Endothelial cell (in vitro differentiated cells): ENCODE results near the gene APBA2. TPM values are rescaled to one million over a fixed set of nuclear protein-coding genes. Genes with fewer than 3 reads are reported as not detected.

Experiments
- DNase-seq: peaks from one replicate; pipeline ENCODE4 v3.0.0; 2021; ENCODE audit warnings: low spot score
- H3K27ac Mint-ChIP-seq: one replicate; pipeline ENCODE4 v1.8.0; 2021; ENCODE audit warnings: mixed read lengths, inconsistent platforms; ENCODE audit not compliant: unreplicated experiment
- H3K27me3 Mint-ChIP-seq: one replicate; pipeline ENCODE4 v1.8.0; 2021; ENCODE audit warnings: mild to moderate bottlenecking, moderate library complexity, mixed read lengths, inconsistent platforms; ENCODE audit not compliant: unreplicated experiment
- H3K36me3 Mint-ChIP-seq: one replicate; pipeline ENCODE4 v1.8.0; 2021; ENCODE audit warnings: mild to moderate bottlenecking, low read depth, mixed read lengths, inconsistent platforms; ENCODE audit not compliant: unreplicated experiment
- H3K4me1 Mint-ChIP-seq: one replicate; pipeline ENCODE4 v1.8.0; 2021; ENCODE audit warnings: mild to moderate bottlenecking, mixed read lengths, inconsistent platforms; ENCODE audit not compliant: unreplicated experiment
- H3K4me3 Mint-ChIP-seq: one replicate; pipeline ENCODE4 v1.8.0; 2021; ENCODE audit warnings: mild to moderate bottlenecking, mixed read lengths, inconsistent platforms; ENCODE audit not compliant: unreplicated experiment
- H3K9me3 Mint-ChIP-seq: one replicate; pipeline ENCODE4 v1.8.0; 2021; ENCODE audit warnings: mixed read lengths, inconsistent platforms; ENCODE audit not compliant: unreplicated experiment
- total RNA-seq: library from RNA; stranded (reverse); fragmentation: NEBNext Ultra II Directional; extraction: Animal tissue kit (Norgen Biotek cat#: 25700); gene quantifications from one replicate; pipeline ENCODE4 v1.2.1, GENCODE V29; 2021; ENCODE audit not compliant: unreplicated experiment
- TF ChIP-seq, protein P1 (sequence below): fragments of 200-600 bp; sonication (generic); IDR thresholded peaks from one replicate; pipeline ENCODE4 v1.5.0; 2021; ENCODE audit warnings: antibody characterized with exemption; ENCODE audit not compliant: unreplicated experiment

The APBA2 gene
- total RNA-seq, 1 donor from 2014 or later, result 33.1 TPM

DNA sequence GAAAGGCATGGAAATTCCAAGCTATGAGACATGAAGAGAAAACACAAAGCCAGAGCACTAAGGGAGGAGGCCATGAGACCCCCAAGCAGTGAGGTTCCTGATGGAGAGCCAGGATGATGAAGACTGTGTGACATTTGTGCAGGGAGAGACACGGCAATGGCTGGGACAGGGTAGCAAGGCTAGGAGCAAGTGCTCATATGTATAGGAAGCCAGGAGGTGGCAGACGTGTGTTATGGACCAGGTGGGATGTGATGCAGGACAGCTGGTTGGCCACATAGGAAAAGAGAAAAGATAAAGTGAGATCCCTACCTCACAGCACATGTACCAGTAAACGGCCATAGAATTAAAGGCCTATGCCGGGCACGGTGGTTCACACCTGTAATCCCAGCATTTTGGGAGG is 112.7 kb downstream of the APBA2 start:
- H3K27me3 Mint-ChIP-seq, result no peaks in the 10 kb centered on the region
- no peak overlapping the region for H3K4me3 Mint-ChIP-seq
- H3K9me3 Mint-ChIP-seq, result no peaks in the 10 kb centered on the region
- TF ChIP-seq, protein P1, sequence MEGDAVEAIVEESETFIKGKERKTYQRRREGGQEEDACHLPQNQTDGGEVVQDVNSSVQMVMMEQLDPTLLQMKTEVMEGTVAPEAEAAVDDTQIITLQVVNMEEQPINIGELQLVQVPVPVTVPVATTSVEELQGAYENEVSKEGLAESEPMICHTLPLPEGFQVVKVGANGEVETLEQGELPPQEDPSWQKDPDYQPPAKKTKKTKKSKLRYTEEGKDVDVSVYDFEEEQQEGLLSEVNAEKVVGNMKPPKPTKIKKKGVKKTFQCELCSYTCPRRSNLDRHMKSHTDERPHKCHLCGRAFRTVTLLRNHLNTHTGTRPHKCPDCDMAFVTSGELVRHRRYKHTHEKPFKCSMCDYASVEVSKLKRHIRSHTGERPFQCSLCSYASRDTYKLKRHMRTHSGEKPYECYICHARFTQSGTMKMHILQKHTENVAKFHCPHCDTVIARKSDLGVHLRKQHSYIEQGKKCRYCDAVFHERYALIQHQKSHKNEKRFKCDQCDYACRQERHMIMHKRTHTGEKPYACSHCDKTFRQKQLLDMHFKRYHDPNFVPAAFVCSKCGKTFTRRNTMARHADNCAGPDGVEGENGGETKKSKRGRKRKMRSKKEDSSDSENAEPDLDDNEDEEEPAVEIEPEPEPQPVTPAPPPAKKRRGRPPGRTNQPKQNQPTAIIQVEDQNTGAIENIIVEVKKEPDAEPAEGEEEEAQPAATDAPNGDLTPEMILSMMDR, result no peak
- peaks cover 26% of the 10 kb centered on the region for H3K4me1 Mint-ChIP-seq
- no peak overlapping the region for H3K27ac Mint-ChIP-seq
- DNase-seq, result no peak
- H3K36me3 Mint-ChIP-seq, result peaks cover 27% of the 10 kb centered on the region

DNA sequence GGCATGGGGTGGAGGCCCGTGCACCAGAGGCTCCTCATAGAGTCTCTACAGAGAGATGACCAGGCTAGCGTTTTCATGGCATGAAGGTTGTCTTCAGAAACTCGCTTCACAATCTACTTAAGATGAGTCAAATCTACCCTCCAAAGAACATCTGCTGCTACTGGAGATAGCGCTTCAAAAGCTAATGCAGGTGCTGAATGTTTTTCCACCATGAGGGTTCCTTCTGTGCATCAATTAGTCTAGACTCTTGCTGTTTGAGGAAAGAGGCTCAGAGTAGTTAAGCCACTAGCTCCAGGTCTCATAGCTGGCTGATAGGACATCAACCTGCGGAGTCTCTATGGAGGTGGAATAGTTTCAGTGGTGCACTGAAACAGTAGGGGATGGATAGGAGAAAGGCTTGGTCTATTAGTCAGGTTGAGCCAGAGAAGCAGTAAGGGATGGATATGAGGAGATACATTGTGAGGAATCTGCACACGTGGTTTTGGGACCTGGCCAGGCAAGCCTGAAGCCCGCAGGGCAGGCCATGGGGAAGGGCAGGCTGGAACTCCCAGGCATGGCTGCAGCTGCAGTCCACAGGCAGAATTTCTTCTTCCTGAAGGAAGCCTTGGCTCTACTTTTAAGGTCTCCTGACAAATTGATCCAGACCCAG is 117.5 kb downstream of the APBA2 start:
- no peaks in the 10 kb centered on the region for H3K4me1 Mint-ChIP-seq
- no peak for DNase-seq
- peaks cover 1% of the 10 kb centered on the region for H3K27me3 Mint-ChIP-seq
- TF ChIP-seq, protein P1, result no peak
- no peak overlapping the region for H3K4me3 Mint-ChIP-seq
- H3K36me3 Mint-ChIP-seq, result peaks cover 21% of the 10 kb centered on the region
- no peaks in the 10 kb centered on the region for H3K9me3 Mint-ChIP-seq
- H3K27ac Mint-ChIP-seq, result no peak overlapping the region

GRCh38 chr15:29003840-29004233 is 118.1 kb downstream of the APBA2 start:
- peaks cover 18% of the 10 kb centered on the region for H3K36me3 Mint-ChIP-seq
- TF ChIP-seq, protein P1, result no peak
- H3K4me1 Mint-ChIP-seq, result no peaks in the 10 kb centered on the region
- H3K9me3 Mint-ChIP-seq, result no peaks in the 10 kb centered on the region
- no peak for DNase-seq
- H3K27me3 Mint-ChIP-seq, result peaks cover 1% of the 10 kb centered on the region
- no peak overlapping the region for H3K4me3 Mint-ChIP-seq
- H3K27ac Mint-ChIP-seq, result no peak overlapping the region

DNA sequence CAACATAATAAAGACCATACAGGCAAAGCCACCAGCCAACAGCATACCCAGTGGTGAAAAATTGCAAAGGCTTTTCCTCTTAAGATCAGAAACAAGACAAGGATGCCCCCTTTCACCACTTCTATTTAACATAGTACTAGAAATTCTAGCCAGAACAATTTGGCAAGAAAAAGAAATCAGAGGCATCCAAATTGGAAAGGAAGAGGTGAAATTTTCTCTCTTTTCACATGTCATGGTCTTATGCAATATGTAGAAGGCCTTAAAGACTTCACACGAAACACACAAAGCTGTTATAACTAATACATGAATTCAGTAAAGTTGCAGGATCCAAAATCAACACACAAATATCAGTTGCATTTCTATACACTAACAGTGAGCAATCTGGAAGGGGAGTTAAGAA is 120.2 kb downstream of the APBA2 start:
- peaks cover 3% of the 10 kb centered on the region for H3K27me3 Mint-ChIP-seq
- no peaks in the 10 kb centered on the region for H3K9me3 Mint-ChIP-seq
- TF ChIP-seq, protein P1, result no peak

GRCh38 chr15:29008846-29009245 is 123.1 kb downstream of the APBA2 start:
- TF ChIP-seq, protein P1, result no peak
- Mint-ChIP-seq H3K4me1 (no peaks in the 10 kb centered on the region), H3K4me3 (no peak overlapping the region), H3K36me3 (peaks cover 6% of the 10 kb centered on the region), H3K9me3 (no peaks in the 10 kb centered on the region), H3K27ac (no peak overlapping the region), H3K27me3 (peaks cover 3% of the 10 kb centered on the region)
- DNase-seq, result no peak

More for the DNA sequence above, 120.2 kb downstream of the APBA2 start:
- H3K4me1 Mint-ChIP-seq, result no peaks in the 10 kb centered on the region
- no peak overlapping the region for H3K4me3 Mint-ChIP-seq
- peaks cover 18% of the 10 kb centered on the region for H3K36me3 Mint-ChIP-seq
- no peak for DNase-seq
- H3K27ac Mint-ChIP-seq, result no peak overlapping the region
